OCI-LY7 (cell line): Measurements from ENCODE around the gene LRRC28.

Source experiments
- CTCF ChIP-seq: fragments of 200-600 bp; sonication (generic); conservative IDR thresholded peaks from 2 replicates; pipeline ENCODE4 v1.5.1; 2014; ENCODE audit warnings: mild to moderate bottlenecking, antibody characterized with exemption, low read length, moderate library complexity, mixed read lengths
- EZH2phosphoT487 ChIP-seq: fragments of 200-600 bp; sonication (generic); IDR thresholded peaks from 2 replicates; pipeline ENCODE4 v1.6.1; 2018; ENCODE audit warnings: low read depth, borderline replicate concordance, mild to moderate bottlenecking, mixed run types, antibody characterized with exemption, low read length, moderate library complexity, mixed read lengths

- no peak for TF ChIP-seq CTCF
- TF ChIP-seq EZH2phosphoT487: no peak
Observed at GRCh38 chr15:99331381-99331780, 80.1 kb downstream of the LRRC28 start.
